HepG2 (cell line): ENCODE measurements around the gene HMGN1. TPM values are rescaled to one million over a fixed set of nuclear protein-coding genes. Genes with fewer than 3 reads are reported as not detected.

Experiments used
- CHCHD3 ChIP-seq: sonication (generic); formaldehyde crosslinking; IDR thresholded peaks from 2 replicates; pipeline ENCODE4 v1.8.0; 2022; ENCODE audit warnings: mild to moderate bottlenecking, missing genetic modification reagents, moderate library complexity
- IRF2 ChIP-seq: IDR thresholded peaks from 2 replicates; pipeline ENCODE4 v1.6.1; 2018; ENCODE audit warnings: missing genetic modification reagents, missing compliant biosample characterization
- KDM3A ChIP-seq: IDR thresholded peaks from 2 replicates; pipeline ENCODE4 v1.6.1; 2018; ENCODE audit warnings: low read depth, missing compliant biosample characterization
- KLF12 ChIP-seq: sonication (generic); formaldehyde crosslinking; IDR thresholded peaks from 2 replicates; pipeline ENCODE4 v1.4.0; 2020; ENCODE audit warnings: missing genetic modification reagents, borderline replicate concordance
- MIER3 ChIP-seq: IDR thresholded peaks from 2 replicates; pipeline ENCODE4 v1.6.1; 2016; ENCODE audit warnings: missing compliant biosample characterization, borderline replicate concordance
- NFAT5 ChIP-seq: sonication (generic); formaldehyde crosslinking; IDR thresholded peaks from 2 replicates; pipeline ENCODE4 v1.4.0; 2020; ENCODE audit warnings: missing genetic modification reagents
- NONO ChIP-seq, 2 experiments: fragments of 450-650 bp in 1 of 2; sonication (generic) in 1 of 2; formaldehyde crosslinking in 1 of 2; IDR thresholded peaks in 1 of 2; conservative IDR thresholded peaks in 1 of 2; 2 replicates each; pipeline versions ENCODE4 v1.6.1 to v1.8.0; 2017 to 2022; ENCODE audit warnings: mild to moderate bottlenecking in 1 of 2, missing genetic modification reagents in 1 of 2, moderate library complexity in 1 of 2
- PRDM4 ChIP-seq: sonication (generic); formaldehyde crosslinking; IDR thresholded peaks from 2 replicates; pipeline ENCODE4 v1.9.0; 2021; ENCODE audit warnings: missing genetic modification reagents, borderline replicate concordance
- ZBTB1 ChIP-seq: sonication (generic); formaldehyde crosslinking; IDR thresholded peaks from 2 replicates; pipeline ENCODE4 v1.4.0; 2020; ENCODE audit warnings: missing genetic modification reagents, borderline replicate concordance
- ZFAT ChIP-seq: sonication (generic); formaldehyde crosslinking; conservative IDR thresholded peaks from 2 replicates; pipeline ENCODE4 v1.8.1; 2023; ENCODE audit warnings: missing genetic modification reagents, inconsistent platforms
- ZFP62 ChIP-seq: sonication (generic); formaldehyde crosslinking; IDR thresholded peaks from 2 replicates; pipeline ENCODE4 v1.4.0; 2020; ENCODE audit warnings: missing genetic modification reagents
- ZNF121 ChIP-seq: sonication (generic); formaldehyde crosslinking; IDR thresholded peaks from 2 replicates; pipeline ENCODE4 v1.5.0; 2020; ENCODE audit warnings: mild to moderate bottlenecking, missing genetic modification reagents
- ZNF513 ChIP-seq: sonication (generic); formaldehyde crosslinking; conservative IDR thresholded peaks from 2 replicates; pipeline ENCODE4 v1.5.0; 2020; ENCODE audit warnings: missing genetic modification reagents
- ZNF550 ChIP-seq: sonication (generic); formaldehyde crosslinking; IDR thresholded peaks from 2 replicates; pipeline ENCODE4 v1.4.0; 2020; ENCODE audit warnings: mild to moderate bottlenecking, missing genetic modification reagents, borderline replicate concordance
- ZNF597 ChIP-seq: sonication (generic); formaldehyde crosslinking; IDR thresholded peaks from 2 replicates; pipeline ENCODE4 v1.5.0; 2020; ENCODE audit warnings: missing genetic modification reagents
- ZNF629 ChIP-seq: sonication (generic); formaldehyde crosslinking; conservative IDR thresholded peaks from 2 replicates; pipeline ENCODE4 v1.5.0; 2020; ENCODE audit warnings: missing genetic modification reagents
- ZSCAN12 ChIP-seq: sonication (generic); formaldehyde crosslinking; IDR thresholded peaks from 2 replicates; pipeline ENCODE4 v1.9.0; 2021; ENCODE audit warnings: mild to moderate bottlenecking, missing genetic modification reagents
- ZSCAN22 ChIP-seq: sonication (generic); formaldehyde crosslinking; IDR thresholded peaks from 2 replicates; pipeline ENCODE4 v1.4.0; 2020; ENCODE audit warnings: mild to moderate bottlenecking, missing genetic modification reagents
- ZSCAN9 ChIP-seq: IDR thresholded peaks from 2 replicates; pipeline ENCODE4 v1.6.1; 2016; ENCODE audit warnings: borderline replicate concordance
- polyA plus RNA-seq, 8 experiments: library from polyadenylated mRNA; depleted of rRNA in 3 of 8; stranded (reverse) in 7 of 8; unstranded in 1 of 8; fragments of >200 nt; fragmentation: Illumina TruSeq in 4 of 8; extraction: Trizol in 4 of 8; gene quantifications; 2 replicates each; pipeline versions ENCODE4 v1.2.1 to v1.2.3, GENCODE V29; 2011 to 2016; ENCODE audit warnings: low read depth in 4 of 8, missing spikeins in 1 of 8, mixed read lengths in 1 of 8; ENCODE audit not compliant: insufficient read depth in 1 of 8
- total RNA-seq, 5 experiments: library from RNA; depleted of rRNA; stranded (reverse); fragments of >200 nt; fragmentation: Illumina TruSeq; extraction: Trizol; gene quantifications; 2 replicates each; pipeline ENCODE4 v1.2.3, GENCODE V29; 2016; ENCODE audit warnings: low read depth in 1 of 5

HMGN1 gene
- total and polyA plus RNA-seq, 2 of the 13 experiments (the other 11 are each of a cell fraction or from before 2014, with no cell fraction given): 104 to 286 TPM

- TF ChIP-seq NFAT5 (peak; percentile 67; the same call in 1 of the 2 replicates), CHCHD3 (CRISPR knock-in tag) (peak; percentile 39; the same call in 1 of the 2 replicates), ZSCAN22 (CRISPR knock-in tag) (peak; percentile 69), ZNF629 (CRISPR knock-in tag) (0 out of 2 replicates have a peak, but pooled peaks have one; percentile 28), KDM3A (CRISPR knock-in tag) (no peak), ZNF121 (peak; percentile 19; the same call in 1 of the 2 replicates), ZBTB1 (CRISPR knock-in tag) (no peak), ZSCAN9 (0 out of 2 replicates have a peak, but pooled peaks have one; percentile 62), ZNF597 (CRISPR knock-in tag) (no peak), ZFP62 (CRISPR knock-in tag) (no peak), ZSCAN12 (CRISPR knock-in tag) (peak; percentile 76), KLF12 (CRISPR knock-in tag) (peak; percentile 36; the same call in 1 of the 2 replicates), PRDM4 (CRISPR knock-in tag) (no peak), ZNF513 (CRISPR knock-in tag) (no peak), ZFAT (CRISPR knock-in tag) (0 out of 2 replicates have a peak, but pooled peaks have one; percentile 29), ZNF550 (CRISPR knock-in tag) (no peak), NONO (IDR thresholded peaks at IDR 0.05) (no peak), NONO (CRISPR knock-in tag; conservative IDR thresholded peaks at IDR 0.05) (peak; percentile 82), IRF2 (CRISPR knock-in tag) (peak; percentile 39; the same call in 1 of the 2 replicates), MIER3 (CRISPR knock-in tag) (no peak)
Measured at GRCh38 chr21:39313571-39314142, 35.2 kb downstream of the HMGN1 start, which contains the start of gene BRWD1 (continued).
